Measurements from ENCODE around the gene USP53.

- TF ChIP-seq CTCF (IDR thresholded peaks at IDR 0.05; ENCODE audit: extremely low read depth in 1 of 2, insufficient read depth in 1 of 2, low read depth in 1 of 2, low read length in 2 of 2) (no peak), MAX (IDR thresholded peaks at IDR 0.05; ENCODE audit: insufficient read depth, insufficient read length) (no peak), EZH2 (IDR thresholded peaks at IDR 0.05; ENCODE audit: borderline replicate concordance, low read depth, low read length, severe bottlenecking) (no peak)
Measured at GRCh38 chr4:119197772-119198212, 14.7 kb upstream of the USP53 start.
